Mucosa of gallbladder (tissue), 1 donor: ENCODE data around the gene CYP2W1. TPM values are rescaled to one million over a fixed set of nuclear protein-coding genes. Genes with fewer than 3 reads are reported as not detected.
"Not testable (repeated sequence)": the region's sequence is repeated elsewhere in the genome, so short reads cannot be mapped to it uniquely, and the experiment has no call there.

Experiments
- DNase-seq: peaks from one replicate; pipeline ENCODE4 v3.0.0-alpha.2; 2020; ENCODE audit warnings: low spot score
- total RNA-seq: library from RNA; stranded (reverse); gene quantifications from one replicate; pipeline ENCODE4 v1.2.1, GENCODE V29; 2021
- donor health status: DM: no; HTN: no; CAD: no.

CYP2W1 gene
- total RNA-seq, 1 donor from 2014 or later, result 0.46 TPM

- DNase-seq, result no peak
These were observed 31.0 kb upstream of the CYP2W1 start for GRCh38 chr7:951881-952547.

- no peak for DNase-seq
These were observed 30.2 kb upstream of the CYP2W1 start for GRCh38 chr7:952548-953441.

GRCh38 chr7:953547-954327 lies 29.2 kb upstream of the CYP2W1 start:
- DNase-seq, result peak; percentile 66

GRCh38 chr7:954330-955238 lies 28.4 kb upstream of the CYP2W1 start, which contains the start of gene ADAP1:
TSS of gene ADAP1 (minus strand) at chr7:954680. CDS start at chr7:954477, 203 bp downstream.
- DNase-seq, result peak; percentile 41

- no peak for DNase-seq
These were observed 26.9 kb upstream of the CYP2W1 start for GRCh38 chr7:956031-956430.

- DNase-seq, result no peak
These were observed 25.4 kb upstream of the CYP2W1 start for GRCh38 chr7:957418-958220.

GRCh38 chr7:958221-959200 lies 24.5 kb upstream of the CYP2W1 start:
- DNase-seq, result no peak

- DNase-seq, result no peak
These were observed 23.7 kb upstream of the CYP2W1 start for GRCh38 chr7:959271-959670.

- not testable (repeated sequence) for DNase-seq
These were observed 23.2 kb upstream of the CYP2W1 start for GRCh38 chr7:959740-960139.

- DNase-seq, result no peak
These were observed 22.6 kb upstream of the CYP2W1 start for GRCh38 chr7:960269-960871.

GRCh38 chr7:960972-961371 lies 22.0 kb upstream of the CYP2W1 start:
- DNase-seq, result not testable (repeated sequence)

- no peak for DNase-seq
These were observed 21.2 kb upstream of the CYP2W1 start for GRCh38 chr7:961546-962400.

GRCh38 chr7:962401-963081 lies 20.4 kb upstream of the CYP2W1 start:
- DNase-seq, result no peak

- DNase-seq, result no peak
These were observed 19.5 kb upstream of the CYP2W1 start for GRCh38 chr7:963236-964078.

- DNase-seq, result peak; percentile 62
These were observed 18.4 kb upstream of the CYP2W1 start for GRCh38 chr7:964401-965231.
